HEK293 (cell line): Measurements from ENCODE around the gene CDHR5.

Experiments
- IKZF3 ChIP-seq: fragments of 450-650 bp; IDR thresholded peaks from 2 replicates; pipeline ENCODE4 v1.5.0; 2018; ENCODE audit warnings: missing biosample characterization, mild to moderate bottlenecking, missing genetic modification characterization, moderate library complexity
- SCRT2 ChIP-seq: fragments of 450-650 bp; formaldehyde crosslinking; IDR thresholded peaks from 2 replicates; pipeline ENCODE4 v1.5.1; 2016; ENCODE audit warnings: missing biosample characterization, missing genetic modification characterization
- ZBTB8A ChIP-seq: fragments of 450-650 bp; formaldehyde crosslinking; IDR thresholded peaks from 2 replicates; pipeline ENCODE4 v1.5.1; 2016; ENCODE audit warnings: missing biosample characterization, missing genetic modification characterization
- ZFP69B ChIP-seq: fragments of 450-650 bp; formaldehyde crosslinking; IDR thresholded peaks from 2 replicates; pipeline ENCODE4 v1.5.1; 2016; ENCODE audit warnings: missing biosample characterization, missing genetic modification characterization
- ZNF501 ChIP-seq: fragments of 450-650 bp; formaldehyde crosslinking; IDR thresholded peaks from 2 replicates; pipeline ENCODE4 v1.5.1; 2016; ENCODE audit warnings: missing biosample characterization, missing genetic modification characterization
- ZNF707 ChIP-seq: fragments of 450-650 bp; formaldehyde crosslinking; IDR thresholded peaks from 2 replicates; pipeline ENCODE4 v1.5.1; 2016; ENCODE audit warnings: missing biosample characterization, missing genetic modification characterization
- ZNF792 ChIP-seq: fragments of 450-650 bp; formaldehyde crosslinking; IDR thresholded peaks from 2 replicates; pipeline ENCODE4 v1.5.1; 2016; ENCODE audit warnings: missing biosample characterization, missing genetic modification characterization
- TF ChIP-seq, protein P1 (sequence below): fragments of 450-650 bp; formaldehyde crosslinking; IDR thresholded peaks from 2 replicates; pipeline ENCODE4 v1.5.1; 2016; ENCODE audit warnings: missing biosample characterization, missing genetic modification characterization, borderline replicate concordance
- TF ChIP-seq, protein P2 (sequence below): fragments of 450-650 bp; formaldehyde crosslinking; IDR thresholded peaks from 2 replicates; pipeline ENCODE4 v1.5.1; 2016; ENCODE audit warnings: missing biosample characterization, missing genetic modification characterization
- TF ChIP-seq, protein P3 (sequence below): fragments of 450-650 bp; formaldehyde crosslinking; IDR thresholded peaks from 2 replicates; pipeline ENCODE4 v1.5.1; 2016; ENCODE audit warnings: missing biosample characterization, missing genetic modification characterization

DNA sequence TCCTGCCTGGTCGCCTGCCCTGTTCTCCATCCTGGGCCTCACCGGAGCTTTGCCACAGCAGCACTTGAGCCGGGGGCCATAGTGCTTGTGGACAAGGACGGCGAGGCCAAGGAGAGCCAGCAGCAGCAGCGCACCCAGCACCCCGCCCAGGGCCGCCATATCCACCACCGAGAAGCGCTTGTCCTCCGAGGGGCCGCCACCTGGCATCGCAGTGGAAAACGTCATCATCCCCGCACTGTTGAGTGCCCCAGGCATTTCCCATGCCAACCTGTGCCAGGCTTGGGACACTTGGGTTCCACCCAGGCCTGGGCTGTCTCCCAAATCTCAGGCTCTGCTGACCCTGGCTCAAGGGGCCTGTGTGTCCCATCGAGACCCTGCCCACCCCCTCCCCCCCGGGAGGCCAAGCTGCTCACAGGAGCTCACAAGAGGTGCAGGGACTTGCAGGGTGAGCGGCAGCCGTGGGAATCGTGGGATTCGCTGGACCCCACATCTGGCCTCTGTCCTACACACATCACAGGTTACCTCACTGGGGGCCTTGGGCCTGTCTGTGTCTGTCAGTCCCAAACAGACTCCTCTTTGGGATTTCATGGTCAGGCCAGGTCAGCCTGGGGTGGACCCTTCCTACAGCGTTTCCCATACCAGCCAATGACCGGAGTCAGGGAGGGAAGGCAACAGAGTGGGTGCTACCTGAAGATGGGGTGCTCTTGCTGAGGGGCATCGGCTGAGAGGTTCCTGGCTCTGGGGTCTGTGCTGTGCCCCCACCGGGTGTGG, 6.7 kb downstream of the CDHR5 start:
- TF ChIP-seq, protein P1, sequence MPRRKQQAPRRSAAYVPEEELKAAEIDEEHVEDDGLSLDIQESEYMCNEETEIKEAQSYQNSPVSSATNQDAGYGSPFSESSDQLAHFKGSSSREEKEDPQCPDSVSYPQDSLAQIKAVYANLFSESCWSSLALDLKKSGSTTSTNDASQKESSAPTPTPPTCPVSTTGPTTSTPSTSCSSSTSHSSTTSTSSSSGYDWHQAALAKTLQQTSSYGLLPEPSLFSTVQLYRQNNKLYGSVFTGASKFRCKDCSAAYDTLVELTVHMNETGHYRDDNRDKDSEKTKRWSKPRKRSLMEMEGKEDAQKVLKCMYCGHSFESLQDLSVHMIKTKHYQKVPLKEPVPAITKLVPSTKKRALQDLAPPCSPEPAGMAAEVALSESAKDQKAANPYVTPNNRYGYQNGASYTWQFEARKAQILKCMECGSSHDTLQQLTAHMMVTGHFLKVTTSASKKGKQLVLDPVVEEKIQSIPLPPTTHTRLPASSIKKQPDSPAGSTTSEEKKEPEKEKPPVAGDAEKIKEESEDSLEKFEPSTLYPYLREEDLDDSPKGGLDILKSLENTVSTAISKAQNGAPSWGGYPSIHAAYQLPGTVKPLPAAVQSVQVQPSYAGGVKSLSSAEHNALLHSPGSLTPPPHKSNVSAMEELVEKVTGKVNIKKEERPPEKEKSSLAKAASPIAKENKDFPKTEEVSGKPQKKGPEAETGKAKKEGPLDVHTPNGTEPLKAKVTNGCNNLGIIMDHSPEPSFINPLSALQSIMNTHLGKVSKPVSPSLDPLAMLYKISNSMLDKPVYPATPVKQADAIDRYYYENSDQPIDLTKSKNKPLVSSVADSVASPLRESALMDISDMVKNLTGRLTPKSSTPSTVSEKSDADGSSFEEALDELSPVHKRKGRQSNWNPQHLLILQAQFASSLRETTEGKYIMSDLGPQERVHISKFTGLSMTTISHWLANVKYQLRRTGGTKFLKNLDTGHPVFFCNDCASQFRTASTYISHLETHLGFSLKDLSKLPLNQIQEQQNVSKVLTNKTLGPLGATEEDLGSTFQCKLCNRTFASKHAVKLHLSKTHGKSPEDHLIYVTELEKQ (tag by site-specific recombination) = no peak
- TF ChIP-seq, protein P2, sequence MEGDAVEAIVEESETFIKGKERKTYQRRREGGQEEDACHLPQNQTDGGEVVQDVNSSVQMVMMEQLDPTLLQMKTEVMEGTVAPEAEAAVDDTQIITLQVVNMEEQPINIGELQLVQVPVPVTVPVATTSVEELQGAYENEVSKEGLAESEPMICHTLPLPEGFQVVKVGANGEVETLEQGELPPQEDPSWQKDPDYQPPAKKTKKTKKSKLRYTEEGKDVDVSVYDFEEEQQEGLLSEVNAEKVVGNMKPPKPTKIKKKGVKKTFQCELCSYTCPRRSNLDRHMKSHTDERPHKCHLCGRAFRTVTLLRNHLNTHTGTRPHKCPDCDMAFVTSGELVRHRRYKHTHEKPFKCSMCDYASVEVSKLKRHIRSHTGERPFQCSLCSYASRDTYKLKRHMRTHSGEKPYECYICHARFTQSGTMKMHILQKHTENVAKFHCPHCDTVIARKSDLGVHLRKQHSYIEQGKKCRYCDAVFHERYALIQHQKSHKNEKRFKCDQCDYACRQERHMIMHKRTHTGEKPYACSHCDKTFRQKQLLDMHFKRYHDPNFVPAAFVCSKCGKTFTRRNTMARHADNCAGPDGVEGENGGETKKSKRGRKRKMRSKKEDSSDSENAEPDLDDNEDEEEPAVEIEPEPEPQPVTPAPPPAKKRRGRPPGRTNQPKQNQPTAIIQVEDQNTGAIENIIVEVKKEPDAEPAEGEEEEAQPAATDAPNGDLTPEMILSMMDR (tag by site-specific recombination) = no peak
- TF ChIP-seq IKZF3 (tag by site-specific recombination) (no peak), ZNF792 (tag by site-specific recombination) (no peak), SCRT2 (tag by site-specific recombination) (no peak), ZFP69B (tag by site-specific recombination) (no peak), ZNF501 (tag by site-specific recombination) (no peak), ZBTB8A (tag by site-specific recombination) (no peak), ZNF707 (tag by site-specific recombination) (no peak)
- TF ChIP-seq, protein P3, sequence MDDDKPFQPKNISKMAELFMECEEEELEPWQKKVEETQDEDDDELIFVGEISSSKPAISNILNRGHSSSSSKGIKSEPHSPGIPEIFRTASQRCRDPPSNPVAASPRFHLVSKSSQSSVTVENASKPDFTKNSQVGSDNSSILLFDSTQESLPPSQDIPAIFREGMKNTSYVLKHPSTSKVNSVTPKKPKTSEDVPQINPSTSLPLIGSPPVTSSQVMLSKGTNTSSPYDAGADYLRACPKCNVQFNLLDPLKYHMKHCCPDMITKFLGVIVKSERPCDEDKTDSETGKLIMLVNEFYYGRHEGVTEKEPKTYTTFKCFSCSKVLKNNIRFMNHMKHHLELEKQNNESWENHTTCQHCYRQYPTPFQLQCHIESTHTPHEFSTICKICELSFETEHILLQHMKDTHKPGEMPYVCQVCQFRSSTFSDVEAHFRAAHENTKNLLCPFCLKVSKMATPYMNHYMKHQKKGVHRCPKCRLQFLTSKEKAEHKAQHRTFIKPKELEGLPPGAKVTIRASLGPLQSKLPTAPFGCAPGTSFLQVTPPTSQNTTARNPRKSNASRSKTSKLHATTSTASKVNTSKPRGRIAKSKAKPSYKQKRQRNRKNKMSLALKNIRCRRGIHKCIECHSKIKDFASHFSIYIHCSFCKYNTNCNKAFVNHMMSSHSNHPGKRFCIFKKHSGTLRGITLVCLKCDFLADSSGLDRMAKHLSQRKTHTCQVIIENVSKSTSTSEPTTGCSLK (tag by site-specific recombination) = no peak
